Muscle layer of duodenum (tissue), 2 donors: ENCODE results near the gene MRPS18B.
"Not testable (repeated sequence)": the region's sequence is repeated elsewhere in the genome, so short reads cannot be mapped to it uniquely, and the experiment has no call there.

Source experiments
- H3K27ac ChIP-seq: one replicate; pipeline ENCODE4 v1.7.0; 2013; ENCODE audit warnings: mild to moderate bottlenecking, low read length
- H3K27me3 ChIP-seq: one replicate; pipeline ENCODE4 v1.7.0; 2013; ENCODE audit warnings: low read depth, mild to moderate bottlenecking, control low read depth, low read length
- H3K36me3 ChIP-seq, 2 donors: one replicate each; pipeline ENCODE4 v1.7.0; 2013; ENCODE audit warnings: low read length in 2 of 2, control low read depth in 1 of 2, mild to moderate bottlenecking in 1 of 2; ENCODE audit not compliant: insufficient read depth in 2 of 2, control insufficient read depth in 1 of 2
- H3K4me1 ChIP-seq, 2 donors: one replicate each; pipeline ENCODE4 v1.7.0; 2013; ENCODE audit warnings: low read length in 2 of 2, mild to moderate bottlenecking in 2 of 2, control low read depth in 1 of 2, moderate library complexity in 1 of 2; ENCODE audit not compliant: insufficient read depth in 2 of 2, control insufficient read depth in 1 of 2
- H3K4me3 ChIP-seq, 2 donors: one replicate each; pipeline ENCODE4 v1.7.0; 2013; ENCODE audit warnings: low read length in 2 of 2, low read depth in 1 of 2, mild to moderate bottlenecking in 1 of 2
- H3K9me3 ChIP-seq, 2 donors: one replicate each; pipeline ENCODE4 v1.7.0; 2013; ENCODE audit warnings: low read length in 2 of 2, control low read depth in 1 of 2, mild to moderate bottlenecking in 1 of 2; ENCODE audit not compliant: control insufficient read depth in 1 of 2
- donor health status: healthy.

MRPS18B gene

DNA sequence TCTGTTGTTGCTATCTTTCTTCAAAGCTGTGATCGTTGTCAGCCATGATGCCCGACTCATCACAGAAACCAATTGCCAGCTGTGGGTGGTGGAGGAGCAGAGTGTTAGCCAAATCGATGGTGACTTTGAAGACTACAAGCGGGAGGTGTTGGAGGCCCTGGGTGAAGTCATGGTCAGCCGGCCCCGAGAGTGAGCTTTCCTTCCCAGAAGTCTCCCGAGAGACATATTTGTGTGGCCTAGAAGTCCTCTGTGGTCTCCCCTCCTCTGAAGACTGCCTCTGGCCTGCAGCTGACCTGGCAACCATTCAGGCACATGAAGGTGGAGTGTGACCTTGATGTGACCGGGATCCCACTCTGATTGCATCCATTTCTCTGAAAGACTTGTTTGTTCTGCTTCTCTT lies 27.1 kb upstream of the MRPS18B start:
- Histone ChIP-seq H3K36me3 (peaks cover 35 to 82% of the 10 kb centered on the region in 2 donors), H3K4me1 (no peaks in the 10 kb centered on the region), H3K9me3 (no peaks in the 10 kb centered on the region), H3K27me3 (no peaks in the 10 kb centered on the region), H3K27ac (no peak overlapping the region), H3K4me3 (no peak overlapping the region)

DNA sequence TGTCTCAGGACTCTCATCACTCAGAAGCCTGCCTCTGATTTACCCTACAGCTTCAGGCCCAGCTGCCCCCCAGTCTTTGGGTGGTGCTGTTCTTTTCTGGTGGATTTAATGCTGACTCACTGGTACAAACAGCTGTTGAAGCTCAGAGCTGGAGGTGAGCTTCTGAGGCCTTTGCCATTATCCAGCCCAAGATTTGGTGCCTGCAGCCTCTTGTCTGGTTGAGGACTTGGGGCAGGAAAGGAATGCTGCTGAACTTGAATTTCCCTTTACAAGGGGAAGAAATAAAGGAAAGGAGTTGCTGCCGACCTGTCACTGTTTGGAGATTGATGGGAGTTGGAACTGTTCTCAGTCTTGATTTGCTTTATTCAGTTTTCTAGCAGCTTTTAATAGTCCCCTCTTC lies 26.6 kb upstream of the MRPS18B start:
- peaks cover 30 to 77% of the 10 kb centered on the region in 2 donors for H3K36me3 ChIP-seq
- H3K4me3 ChIP-seq = no peak overlapping the region
- no peaks in the 10 kb centered on the region for H3K9me3 ChIP-seq
- no peaks in the 10 kb centered on the region for H3K27me3 ChIP-seq
- H3K4me1 ChIP-seq = no peaks in the 10 kb centered on the region
- no peak overlapping the region for H3K27ac ChIP-seq

DNA sequence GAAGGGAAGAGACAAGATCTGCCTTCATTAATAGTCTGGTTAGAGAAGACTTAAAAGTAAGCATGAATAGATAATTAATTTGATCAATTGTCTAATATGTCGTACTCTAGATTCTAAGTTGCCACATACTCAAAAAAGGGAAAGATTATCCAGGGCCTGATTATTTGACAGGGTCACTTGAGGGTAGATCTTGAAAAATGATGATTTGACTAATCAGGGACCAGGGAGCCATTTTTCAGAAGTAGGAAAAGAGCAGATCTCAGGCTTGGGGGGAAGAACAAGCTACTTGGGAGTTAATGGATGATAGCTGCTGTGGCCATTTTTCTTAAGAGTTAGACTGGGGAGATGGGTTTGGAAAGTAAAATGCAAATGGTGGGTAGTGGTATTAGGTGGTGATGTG lies 25.4 kb upstream of the MRPS18B start:
- Histone ChIP-seq H3K27me3 (no peaks in the 10 kb centered on the region), H3K36me3 (peaks cover 24 to 64% of the 10 kb centered on the region in 2 donors), H3K4me3 (no peak overlapping the region), H3K4me1 (no peaks in the 10 kb centered on the region), H3K27ac (no peak overlapping the region), H3K9me3 (no peaks in the 10 kb centered on the region)

DNA sequence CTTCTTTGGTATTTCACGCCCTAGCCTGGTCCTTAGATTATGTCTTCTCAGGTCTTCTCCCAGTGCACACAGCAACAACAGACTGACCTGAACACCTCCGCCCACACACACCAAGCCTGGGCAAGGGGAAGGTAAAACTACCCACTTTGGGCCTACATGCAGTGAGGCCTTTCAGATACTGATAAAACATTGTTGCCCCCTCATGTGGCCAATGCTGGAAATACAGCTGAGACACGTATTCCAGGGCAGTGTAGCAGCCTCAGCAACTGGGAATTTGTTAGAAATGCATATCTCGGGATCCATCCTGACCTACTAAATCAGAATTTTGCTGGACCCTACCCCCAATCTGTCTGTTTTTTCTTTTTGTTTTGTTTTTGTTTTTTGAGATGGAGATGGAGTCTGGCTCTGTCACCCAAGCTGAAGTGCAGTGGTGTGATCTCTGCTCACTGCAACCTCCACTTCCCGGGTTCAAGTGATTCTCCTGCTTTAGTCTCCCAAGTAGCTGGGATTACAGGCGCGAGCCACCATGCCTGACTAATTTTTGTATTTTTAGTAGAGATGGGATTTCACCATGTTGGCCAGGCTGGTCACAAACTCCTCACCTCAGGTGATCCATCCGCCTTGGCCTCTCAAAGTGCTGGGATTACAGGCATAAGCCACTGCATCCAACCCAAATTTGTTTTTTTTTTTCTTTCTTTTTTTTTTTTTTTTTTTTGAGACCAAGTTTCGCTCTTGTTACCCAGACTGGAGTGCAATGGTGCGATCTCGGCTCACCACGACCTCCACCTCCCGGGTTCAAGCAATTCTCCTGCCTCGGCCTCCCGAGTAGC lies 20.1 kb upstream of the MRPS18B start:
- H3K9me3 ChIP-seq, H3K27me3 ChIP-seq, H3K4me1 ChIP-seq, H3K4me3 ChIP-seq, H3K27ac ChIP-seq: not testable (repeated sequence)
- H3K36me3 ChIP-seq = peaks cover 14 to 42% of the 10 kb centered on the region in 2 donors

DNA sequence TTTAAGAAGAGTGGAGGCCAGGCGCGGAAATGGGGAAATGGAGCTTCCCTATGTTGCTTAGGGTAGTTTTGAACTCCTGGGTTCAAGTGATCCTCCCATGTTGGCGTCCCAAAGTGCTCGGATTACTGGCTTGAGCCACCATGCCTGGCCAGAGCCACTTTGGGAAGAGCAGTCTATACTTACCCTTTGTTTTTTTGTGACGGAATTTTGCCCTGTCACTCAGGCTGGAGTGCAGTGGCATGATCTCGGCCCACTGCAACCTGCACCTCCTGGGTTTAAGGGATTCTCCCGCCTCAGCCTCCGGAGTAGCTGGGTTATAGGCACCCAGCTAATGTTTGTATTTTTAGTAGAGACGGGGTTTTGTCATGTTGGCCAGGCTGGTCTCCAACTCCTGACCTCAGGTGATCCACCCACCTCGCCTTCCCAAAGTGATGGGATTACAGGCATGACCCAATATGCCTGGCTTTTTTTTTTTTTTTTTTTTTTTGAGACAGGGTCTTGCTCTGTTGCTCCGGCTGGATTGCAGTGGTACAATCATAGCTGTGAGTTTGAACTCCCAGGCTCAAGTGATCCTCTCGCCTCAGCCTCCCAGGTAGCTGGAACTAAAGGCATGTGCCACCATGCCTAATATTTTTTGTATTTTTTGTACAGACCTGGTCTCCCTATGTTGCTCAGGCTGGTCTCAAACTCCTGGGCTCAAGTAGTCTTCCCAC lies 18.6 kb upstream of the MRPS18B start:
- Histone ChIP-seq H3K9me3 (no peaks in the 10 kb centered on the region), H3K36me3 (peaks cover 29 to 47% of the 10 kb centered on the region in 2 donors), H3K4me1 (no peaks in the 10 kb centered on the region), H3K4me3 (no peak overlapping the region), H3K27me3 (no peaks in the 10 kb centered on the region), H3K27ac (no peak overlapping the region)

DNA sequence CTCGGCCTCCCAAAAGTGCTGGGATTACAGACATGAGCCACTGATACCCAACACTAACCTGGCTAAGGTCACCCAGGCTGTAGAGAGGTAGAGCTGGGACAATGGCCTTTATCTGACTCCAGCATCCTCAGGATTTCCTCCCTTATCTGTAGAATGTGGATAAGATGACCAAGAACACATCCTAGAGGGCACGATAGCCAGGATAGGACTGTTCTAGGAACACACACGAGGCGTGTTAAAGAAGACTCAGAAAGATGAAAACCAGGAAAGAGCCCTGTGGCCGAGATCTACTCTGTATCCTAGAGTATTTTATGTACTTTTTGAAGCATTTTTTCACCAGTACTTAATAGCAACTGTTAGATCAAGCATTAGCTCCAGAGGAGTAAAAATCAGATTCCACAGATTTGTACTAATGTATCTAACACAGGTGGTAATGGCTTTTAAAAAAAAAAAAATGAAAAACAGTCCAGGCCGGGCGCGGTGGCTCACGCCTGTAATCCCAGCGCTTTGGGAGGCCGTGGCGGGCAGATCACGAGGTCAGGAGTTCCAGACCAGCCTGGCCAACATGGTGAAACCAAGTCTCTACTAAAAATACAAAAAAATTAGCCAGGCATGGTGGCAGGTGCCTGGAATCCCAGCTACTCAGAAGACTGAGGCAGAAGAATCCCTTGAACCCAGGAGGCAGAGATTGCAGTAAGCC lies 17.9 kb upstream of the MRPS18B start:
- Histone ChIP-seq H3K27ac (no peak overlapping the region), H3K36me3 (peaks cover 36 to 49% of the 10 kb centered on the region in 2 donors)

DNA sequence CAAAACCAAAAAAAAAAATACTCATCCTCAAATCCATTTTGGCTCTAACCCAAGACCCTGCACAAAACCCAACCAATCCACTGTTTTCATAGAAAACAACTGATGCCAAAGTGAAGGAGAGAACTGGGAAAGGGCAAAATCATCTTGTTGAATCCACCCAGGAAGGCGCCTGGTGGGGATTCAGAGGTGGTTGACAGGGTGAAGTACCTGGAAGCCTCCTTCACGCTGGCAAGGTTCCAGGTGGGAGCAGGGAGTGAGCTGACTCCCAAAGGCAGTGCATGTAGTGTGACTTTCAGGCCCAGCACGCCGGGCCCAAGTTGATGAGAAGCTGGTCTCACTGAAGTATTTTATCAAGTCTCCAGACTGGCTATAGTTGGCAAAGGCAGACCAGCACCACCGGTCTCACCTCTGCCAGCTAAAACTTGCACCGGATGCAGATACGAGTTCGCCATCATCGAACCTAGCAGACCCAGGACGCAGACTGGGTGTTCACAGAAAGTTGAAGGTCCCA lies 17.1 kb upstream of the MRPS18B start:
- Histone ChIP-seq H3K4me3 (no peak overlapping the region), H3K9me3 (no peaks in the 10 kb centered on the region), H3K27ac (no peak overlapping the region), H3K27me3 (no peaks in the 10 kb centered on the region), H3K4me1 (no peaks in the 10 kb centered on the region), H3K36me3 (peaks cover 43 to 51% of the 10 kb centered on the region in 2 donors)

More for the DNA sequence above, 17.9 kb upstream of the MRPS18B start:
- Histone ChIP-seq H3K4me1 (no peaks in the 10 kb centered on the region), H3K4me3 (no peak overlapping the region), H3K27me3 (no peaks in the 10 kb centered on the region), H3K9me3 (no peaks in the 10 kb centered on the region)

DNA sequence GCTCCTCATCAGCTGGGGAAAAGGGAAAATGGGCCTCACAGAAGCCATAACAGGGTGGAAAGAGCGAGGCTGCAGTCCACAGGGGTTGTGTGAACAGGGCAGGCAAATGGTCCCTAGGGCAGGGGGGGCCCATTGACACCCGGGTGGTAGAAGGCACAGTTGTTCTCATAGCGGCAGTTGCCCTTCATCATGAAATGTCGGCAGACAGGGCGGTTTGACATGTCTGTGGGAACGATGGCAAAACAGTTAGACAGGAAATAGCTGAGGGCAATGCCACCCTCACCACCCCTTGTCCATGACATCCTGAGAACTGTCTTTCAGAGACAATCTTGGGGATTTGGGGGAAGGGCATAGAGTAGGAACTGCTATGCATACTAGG lies 16.2 kb upstream of the MRPS18B start:
- no peak overlapping the region for H3K27ac ChIP-seq

DNA sequence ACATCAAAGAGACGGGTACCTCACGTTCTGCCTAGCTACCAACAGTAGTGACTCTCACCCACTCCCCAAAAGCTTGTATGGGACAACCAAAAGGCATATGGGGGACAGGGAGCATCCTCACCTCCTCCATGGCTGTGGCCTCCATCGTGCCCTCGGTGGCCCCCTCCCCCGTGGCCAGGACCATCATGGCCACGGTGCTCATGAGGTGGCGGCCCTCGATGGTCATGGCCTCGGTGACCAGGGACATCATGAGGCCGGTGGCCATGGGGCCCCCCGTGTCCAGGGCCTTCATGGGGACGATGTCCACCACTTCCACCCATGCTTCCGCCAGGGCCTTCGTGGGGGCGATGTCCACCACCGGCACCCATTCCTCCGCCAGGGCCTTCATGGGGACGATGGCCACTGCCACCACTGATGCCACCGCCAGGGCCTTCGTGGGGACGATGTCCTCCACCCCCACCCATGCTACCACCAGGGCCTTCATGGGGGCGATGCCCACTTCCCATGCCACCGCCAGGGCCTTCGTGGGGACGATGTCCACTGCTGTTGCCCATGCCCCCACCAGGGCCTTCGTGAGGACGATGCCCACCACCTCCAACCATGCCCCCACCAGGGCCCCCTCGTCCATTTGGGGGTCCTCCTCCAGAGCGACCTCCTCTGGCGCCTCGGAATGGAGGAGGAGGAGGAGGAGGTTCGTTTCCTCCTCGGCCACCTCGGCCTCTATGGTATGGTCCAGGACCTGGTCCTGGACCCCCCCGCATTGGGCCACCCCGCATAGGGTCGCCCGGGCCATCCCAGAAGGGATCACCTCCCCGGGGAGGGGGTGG lies 15.6 kb upstream of the MRPS18B start:
- no peaks in the 10 kb centered on the region for H3K9me3 ChIP-seq
- H3K27ac ChIP-seq = no peak overlapping the region
- H3K36me3 ChIP-seq = peaks cover 58 to 65% of the 10 kb centered on the region in 2 donors

More for the DNA sequence above, 16.2 kb upstream of the MRPS18B start:
- H3K4me1 ChIP-seq = no peaks in the 10 kb centered on the region
- H3K27me3 ChIP-seq = no peaks in the 10 kb centered on the region
- peaks cover 52 to 59% of the 10 kb centered on the region in 2 donors for H3K36me3 ChIP-seq
- no peaks in the 10 kb centered on the region for H3K9me3 ChIP-seq
- H3K4me3 ChIP-seq = no peak overlapping the region

DNA sequence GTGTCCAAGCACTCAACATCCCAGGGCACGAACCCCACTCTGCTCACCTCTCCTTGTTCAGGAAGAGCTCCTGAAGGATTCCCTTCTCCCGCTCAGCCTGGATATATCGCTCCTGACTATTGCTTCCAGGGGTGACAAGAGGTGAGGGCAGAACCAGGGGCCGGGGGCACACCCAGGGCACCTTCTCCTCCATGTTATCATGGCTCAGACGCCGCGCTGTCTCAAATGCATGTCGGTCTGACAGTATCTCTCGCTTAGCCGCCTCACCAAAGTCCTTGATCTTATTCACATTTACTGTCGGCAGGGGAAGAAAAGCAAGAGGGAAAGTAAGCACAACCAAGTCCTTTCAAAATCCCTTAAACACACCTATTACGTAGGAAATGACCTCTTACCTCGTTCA lies 13.7 kb upstream of the MRPS18B start:
- Histone ChIP-seq H3K36me3 (peaks cover 73 to 84% of the 10 kb centered on the region in 2 donors), H3K4me3 (no peak overlapping the region), H3K27me3 (no peaks in the 10 kb centered on the region)

More for the DNA sequence above, 15.6 kb upstream of the MRPS18B start:
- Histone ChIP-seq H3K27me3 (no peaks in the 10 kb centered on the region), H3K4me3 (no peak overlapping the region), H3K4me1 (no peaks in the 10 kb centered on the region)

More for the DNA sequence above, 13.7 kb upstream of the MRPS18B start:
- Histone ChIP-seq H3K9me3 (no peaks in the 10 kb centered on the region), H3K4me1 (no peaks in the 10 kb centered on the region), H3K27ac (no peak overlapping the region)
